Gastroesophageal sphincter (tissue), 4 donors: ENCODE measurements around the gene PSAP. TPM values are rescaled to one million over a fixed set of nuclear protein-coding genes. Genes with fewer than 3 reads are reported as not detected.

ENCODE experiments used
- ATAC-seq: fragments of 150-250 bp; one replicate; pipeline ENCODE4 v1.9.1; 2016; ENCODE audit warnings: mild to moderate bottlenecking, moderate library complexity
- H3K27ac ChIP-seq, 4 donors: fragments of 200-600 bp; sonication (generic) in 3 of 4; 1 replicate in 3 of 4; 2 replicates in 1 of 4; pipeline ENCODE4 v1.5.1; 2016 to 2019
- H3K27me3 ChIP-seq: fragments of 200-600 bp; sonication (generic); one replicate; pipeline ENCODE4 v1.5.1; 2019
- H3K36me3 ChIP-seq, 2 donors: fragments of 200-600 bp; sonication (generic); one replicate each; pipeline ENCODE4 v1.5.1; 2019; ENCODE audit warnings: control low read depth in 1 of 2
- H3K4me1 ChIP-seq, 3 donors: fragments of 200-600 bp; sonication (generic); 1 replicate in 2 of 3; 2 replicates in 1 of 3; pipeline ENCODE4 v1.5.1; 2016 to 2019; ENCODE audit warnings: control low read depth in 2 of 3
- H3K4me3 ChIP-seq, 2 donors: fragments of 200-600 bp; sonication (generic); one replicate each; pipeline ENCODE4 v1.5.1; 2019; ENCODE audit warnings: mild to moderate bottlenecking in 1 of 2, moderate library complexity in 1 of 2
- H3K9me3 ChIP-seq, 3 donors: fragments of 200-600 bp; sonication (generic); one replicate each; pipeline ENCODE4 v1.5.1; 2017 to 2019; ENCODE audit warnings: control low read depth in 2 of 3
- EP300 ChIP-seq: sonication (generic); formaldehyde crosslinking; IDR thresholded peaks from one replicate; pipeline ENCODE4 v1.6.1; 2017; ENCODE audit warnings: antibody characterized with exemption, mild to moderate bottlenecking
- POLR2A ChIP-seq, 2 donors: fragments of 450-650 bp; IDR thresholded peaks; one replicate each; pipeline ENCODE4 v1.6.1; 2017; ENCODE audit warnings: antibody characterized with exemption in 2 of 2, mild to moderate bottlenecking in 2 of 2, moderate library complexity in 1 of 2
- POLR2AphosphoS5 ChIP-seq: sonication (generic); formaldehyde crosslinking; IDR thresholded peaks from one replicate; pipeline ENCODE4 v1.6.1; 2017; ENCODE audit warnings: antibody characterized with exemption
- WGBS, 2 donors: methylation state at CpG; one replicate each; pipeline ENCODE4 v1.1.5; 2018; ENCODE audit warnings: low coverage in 1 of 2; 5-methylcytosine and 5-hydroxymethylcytosine counted together
- total RNA-seq, 4 donors: library from RNA; depleted of rRNA; stranded (reverse); fragments of >200 nt; gene quantifications; one replicate each; pipeline ENCODE4 v1.1.0, GENCODE V29; 2016
- TF ChIP-seq, protein P1 (sequence below), 4 experiments: fragments of 200-600 bp in 2 of 4; fragments of 450-650 bp in 2 of 4; sonication (generic) in 1 of 4; IDR thresholded peaks; one replicate each; pipeline ENCODE4 v1.5.1; 2017 to 2019; ENCODE audit warnings: antibody characterized with exemption in 4 of 4, mild to moderate bottlenecking in 2 of 4, moderate library complexity in 2 of 4

The PSAP gene
- total RNA-seq, 4 donors from 2014 or later, result 604 to 881 (median 718) TPM

DNA sequence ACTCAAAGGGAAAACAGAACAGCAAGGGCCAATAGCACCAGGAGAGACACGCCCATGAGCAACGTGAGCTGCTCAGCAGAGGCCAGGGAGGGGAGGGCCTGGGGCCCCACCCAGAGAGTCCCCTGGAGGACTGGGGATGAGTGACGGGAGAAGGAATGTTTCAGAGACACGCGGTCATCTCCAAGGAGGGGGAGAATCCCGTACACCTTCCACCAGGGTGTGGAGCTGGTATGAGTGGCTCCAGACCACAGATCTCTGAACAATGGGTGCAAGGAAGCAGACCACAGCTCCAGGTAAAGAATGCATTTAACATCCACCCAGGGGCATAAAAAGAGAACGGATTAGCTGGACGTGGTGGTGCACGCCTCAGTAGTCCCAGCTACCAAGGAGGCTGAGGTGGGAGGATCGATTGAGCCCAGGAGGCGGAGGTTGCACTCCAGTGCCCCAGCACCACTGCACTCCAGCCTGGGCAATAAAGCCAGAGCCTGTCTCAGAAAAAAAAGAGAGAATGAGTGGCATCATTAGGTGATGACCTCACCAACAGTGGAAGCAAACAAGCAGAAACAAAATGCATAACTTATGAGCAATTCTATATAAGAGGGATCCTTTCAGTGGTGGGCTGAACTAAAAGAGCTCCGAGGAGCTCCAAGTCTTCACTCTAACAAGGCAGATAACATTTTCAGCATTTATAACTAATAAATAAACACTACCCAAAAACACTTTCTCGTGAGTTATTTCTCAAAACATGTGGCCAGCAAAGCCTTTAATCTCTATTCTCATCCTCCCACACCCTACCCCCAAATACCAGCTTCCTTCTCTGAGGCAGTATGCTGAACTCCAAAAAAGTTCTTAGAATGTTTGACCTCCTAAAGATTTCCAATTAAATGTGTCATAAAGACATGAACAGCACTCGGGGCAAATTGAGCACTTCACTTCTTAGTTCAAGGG, 12.5 kb downstream of the PSAP start:
- Histone ChIP-seq H3K27ac (peak overlapping the region in 3 of 4 donors; percentile 57 to 75 (median 72)), H3K9me3 (no peaks in the 10 kb centered on the region), H3K27me3 (no peaks in the 10 kb centered on the region), H3K4me1 (peaks cover 12 to 98% (median 63%) of the 10 kb centered on the region in 3 donors), H3K36me3 (peaks cover 0 to 7% of the 10 kb centered on the region in 2 donors), H3K4me3 (no peak overlapping the region)
- 48 to 64% methylated on average over 8 to 12 of the region's 14 CpGs for WGBS, 2 donors
- no peak for ATAC-seq
- TF ChIP-seq POLR2AphosphoS5 (peak; percentile 45), POLR2A (IDR thresholded peaks at IDR 0.05) (no peak)

- H3K4me1 ChIP-seq, result peaks cover 12 to 98% (median 58%) of the 10 kb centered on the region in 3 donors
- H3K36me3 ChIP-seq, result peaks cover 0 to 17% of the 10 kb centered on the region in 2 donors
- H3K27me3 ChIP-seq, result no peaks in the 10 kb centered on the region
- TF ChIP-seq, protein P1, sequence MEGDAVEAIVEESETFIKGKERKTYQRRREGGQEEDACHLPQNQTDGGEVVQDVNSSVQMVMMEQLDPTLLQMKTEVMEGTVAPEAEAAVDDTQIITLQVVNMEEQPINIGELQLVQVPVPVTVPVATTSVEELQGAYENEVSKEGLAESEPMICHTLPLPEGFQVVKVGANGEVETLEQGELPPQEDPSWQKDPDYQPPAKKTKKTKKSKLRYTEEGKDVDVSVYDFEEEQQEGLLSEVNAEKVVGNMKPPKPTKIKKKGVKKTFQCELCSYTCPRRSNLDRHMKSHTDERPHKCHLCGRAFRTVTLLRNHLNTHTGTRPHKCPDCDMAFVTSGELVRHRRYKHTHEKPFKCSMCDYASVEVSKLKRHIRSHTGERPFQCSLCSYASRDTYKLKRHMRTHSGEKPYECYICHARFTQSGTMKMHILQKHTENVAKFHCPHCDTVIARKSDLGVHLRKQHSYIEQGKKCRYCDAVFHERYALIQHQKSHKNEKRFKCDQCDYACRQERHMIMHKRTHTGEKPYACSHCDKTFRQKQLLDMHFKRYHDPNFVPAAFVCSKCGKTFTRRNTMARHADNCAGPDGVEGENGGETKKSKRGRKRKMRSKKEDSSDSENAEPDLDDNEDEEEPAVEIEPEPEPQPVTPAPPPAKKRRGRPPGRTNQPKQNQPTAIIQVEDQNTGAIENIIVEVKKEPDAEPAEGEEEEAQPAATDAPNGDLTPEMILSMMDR (IDR thresholded peaks at IDR 0.05), result peak in 2 of 4 experiments; percentile 18 to 27
- no peak for TF ChIP-seq EP300
- no peak for ATAC-seq
- peak overlapping the region in 3 of 4 donors; percentile 72 to 75 (median 75) for H3K27ac ChIP-seq
- WGBS, 2 donors, result 62 to 69% methylated on average over 10 to 12 of the region's 17 CpGs
- no peaks in the 10 kb centered on the region for H3K9me3 ChIP-seq
- H3K4me3 ChIP-seq, result no peak overlapping the region
Observed at GRCh38 chr10:71837098-71837827, 13.8 kb downstream of the PSAP start.

DNA sequence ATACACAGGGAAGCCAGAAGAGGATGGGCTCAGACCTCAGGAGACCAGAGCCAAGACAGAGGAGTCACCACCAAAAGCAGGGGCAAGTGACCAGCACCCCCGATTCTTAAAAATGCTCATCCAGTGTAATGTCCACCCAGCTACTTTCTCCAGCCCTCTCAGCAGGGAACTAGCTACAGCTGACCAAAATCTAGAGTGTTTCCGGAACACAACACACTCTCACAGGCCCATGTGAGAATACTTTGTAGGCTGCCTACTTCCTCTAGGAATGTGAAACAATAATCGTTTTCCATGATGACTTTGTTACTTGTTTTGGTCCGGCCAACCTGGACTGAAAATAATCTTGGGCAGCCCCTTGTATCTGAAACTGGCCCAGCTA, 14.5 kb downstream of the PSAP start:
- TF ChIP-seq, protein P1 (IDR thresholded peaks at IDR 0.05), result no peak
- TF ChIP-seq POLR2A (IDR thresholded peaks at IDR 0.05), result no peak
- TF ChIP-seq EP300, result no peak
- no peak for TF ChIP-seq POLR2AphosphoS5
- Histone ChIP-seq H3K36me3 (peaks cover 0 to 24% of the 10 kb centered on the region in 2 donors), H3K27me3 (no peaks in the 10 kb centered on the region), H3K9me3 (no peaks in the 10 kb centered on the region), H3K27ac (peak overlapping the region; percentile 32 to 75 (median 74)), H3K4me3 (no peak overlapping the region), H3K4me1 (peaks cover 12 to 98% (median 57%) of the 10 kb centered on the region in 3 donors)
- peak; percentile 48 for ATAC-seq
- WGBS, 2 donors, result 38 to 50% methylated on average over 2 to 4 of the region's 4 CpGs

- peak; percentile 46 for ATAC-seq
- Histone ChIP-seq H3K36me3 (peaks cover 0 to 31% of the 10 kb centered on the region in 2 donors), H3K4me3 (no peak overlapping the region), H3K9me3 (no peaks in the 10 kb centered on the region), H3K27me3 (no peaks in the 10 kb centered on the region), H3K27ac (peak overlapping the region; percentile 32 to 75 (median 74)), H3K4me1 (peaks cover 12 to 98% (median 51%) of the 10 kb centered on the region in 3 donors)
- TF ChIP-seq EP300 (no peak), POLR2AphosphoS5 (peak; percentile 63)
- 35 to 36% methylated on average over 7 of the region's 11 CpGs for WGBS, 2 donors
Observed at GRCh38 chr10:71835671-71836595, 15.1 kb downstream of the PSAP start.

- TF ChIP-seq, protein P1 (IDR thresholded peaks at IDR 0.05), result no peak
- no peak for TF ChIP-seq POLR2A (IDR thresholded peaks at IDR 0.05)
- TF ChIP-seq POLR2AphosphoS5, result no peak
- TF ChIP-seq EP300, result no peak
Observed at GRCh38 chr10:71834343-71834674, 16.7 kb downstream of the PSAP start.

More at GRCh38 chr10:71834343-71834674, 16.7 kb downstream of the PSAP start:
- Histone ChIP-seq H3K4me3 (no peak overlapping the region), H3K4me1 (peaks cover 5 to 88% (median 35%) of the 10 kb centered on the region in 3 donors), H3K27ac (no peak overlapping the region), H3K9me3 (no peaks in the 10 kb centered on the region), H3K36me3 (peaks cover 0 to 47% of the 10 kb centered on the region in 2 donors), H3K27me3 (no peaks in the 10 kb centered on the region)
- ATAC-seq, result no peak
- WGBS, 2 donors, result 85 to 100% methylated on average over 2 to 11 of the region's 14 CpGs
